K562 (cell line): Measurements from ENCODE around the gene PRKG2.

Experiments
- ATF1 ChIP-seq, 2 experiments: fragments of 450-650 bp in 1 of 2; IDR thresholded peaks; 2 replicates each; pipeline ENCODE4 v1.6.1; 2016; ENCODE audit warnings: missing compliant biosample characterization in 1 of 2, missing genetic modification characterization in 1 of 2
- CTCF ChIP-seq, 3 experiments: IDR thresholded peaks in 2 of 3; conservative IDR thresholded peaks in 1 of 3; 2 replicates each; pipeline ENCODE4 v1.5.1; 2011 to 2012; ENCODE audit warnings: low read length in 3 of 3, mild to moderate bottlenecking in 3 of 3, control low read depth in 2 of 3, improper control_type of control experiment in 1 of 3, inconsistent platforms in 1 of 3, low read depth in 1 of 3, mixed read lengths in 1 of 3, moderate library complexity in 1 of 3; ENCODE audit not compliant: insufficient read depth in 2 of 3
- CXXC5 ChIP-seq: fragments of 250-450 bp; sonication (Bioruptor Pico); IDR thresholded peaks from 2 replicates; pipeline ENCODE4 v1.8.0; 2022; ENCODE audit warnings: inconsistent platforms, mild to moderate bottlenecking, moderate library complexity
- GTF2F1 ChIP-seq: IDR thresholded peaks from 2 replicates; pipeline ENCODE4 v1.6.1; 2011; ENCODE audit warnings: low read depth, low read length, improper control_type of control experiment
- HDAC6 ChIP-seq: IDR thresholded peaks from 2 replicates; pipeline ENCODE4 v1.6.1; 2012; ENCODE audit warnings: low read depth, mild to moderate bottlenecking, control low read depth, inconsistent platforms, low read length, moderate library complexity
- JUNB ChIP-seq: fragments of 450-650 bp; formaldehyde crosslinking; conservative IDR thresholded peaks from 2 replicates; pipeline ENCODE4 v1.4.0; 2020; ENCODE audit warnings: mild to moderate bottlenecking
- LARP7 ChIP-seq: fragments of 450-650 bp; IDR thresholded peaks from 2 replicates; pipeline ENCODE4 v1.6.1; 2016
- POLR2A ChIP-seq: fragments of 450-650 bp; conservative IDR thresholded peaks from 2 replicates; pipeline ENCODE4 v1.6.1; 2016
- RBM25 ChIP-seq: fragments of 200-400 bp; formaldehyde crosslinking; IDR thresholded peaks from 2 replicates; pipeline ENCODE4 v1.6.1; 2018; ENCODE audit warnings: low read length, low read depth, moderate library complexity; ENCODE audit not compliant: severe bottlenecking
- REST ChIP-seq, 2 experiments: fragments of 450-650 bp; formaldehyde crosslinking in 1 of 2; IDR thresholded peaks; 2 replicates each; pipeline versions ENCODE4 v1.4.0 to v1.6.1; 2014 to 2020; ENCODE audit warnings: mild to moderate bottlenecking in 2 of 2, borderline replicate concordance in 1 of 2, low read depth in 1 of 2
- ZC3H11A ChIP-seq: IDR thresholded peaks from 2 replicates; pipeline ENCODE4 v1.6.1; 2012; ENCODE audit warnings: low read depth, low read length, improper control_type of control experiment
- ZNF354B ChIP-seq: fragments of 250-450 bp; sonication (Bioruptor Pico); IDR thresholded peaks from 2 replicates; pipeline ENCODE4 v1.4.0; 2020
- TF ChIP-seq, protein P1 (sequence below): IDR thresholded peaks from 3 replicates; pipeline ENCODE4 v1.6.1; 2011; ENCODE audit warnings: borderline replicate concordance, mild to moderate bottlenecking; ENCODE audit not compliant: insufficient read length, insufficient read depth

DNA sequence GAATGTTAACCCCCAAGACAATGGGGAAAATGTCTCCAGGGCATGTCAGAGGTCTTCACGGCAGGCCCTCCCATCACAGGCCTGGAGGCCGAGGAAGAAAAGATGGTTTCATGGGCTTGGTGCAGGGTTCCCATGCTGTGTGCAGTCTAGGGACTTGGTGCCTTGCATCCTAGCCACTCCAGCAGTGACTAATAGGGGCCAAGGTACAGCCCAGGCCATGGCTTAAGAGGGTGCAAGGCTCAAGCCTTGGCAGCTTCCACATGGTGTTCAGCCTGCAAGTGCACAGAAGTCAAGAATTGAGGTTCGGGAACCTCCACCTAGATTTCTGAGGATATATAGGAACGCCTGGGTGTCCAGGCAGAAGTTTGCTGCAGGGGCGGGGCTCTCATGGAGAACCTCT lies 133.9 kb downstream of the PRKG2 start:
- TF ChIP-seq CTCF (IDR thresholded peaks at IDR 0.05 in 2 of 3, conservative IDR thresholded peaks at IDR 0.05 in 1 of 3; ENCODE audit: insufficient read depth in 2 of 3, low read depth in 1 of 3, low read length in 3 of 3) (no peak), REST (IDR thresholded peaks at IDR 0.05; ENCODE audit: borderline replicate concordance) (no peak), REST (CRISPR knock-in tag; IDR thresholded peaks at IDR 0.05; ENCODE audit: low read depth) (no peak), RBM25 (no peak), JUNB (CRISPR knock-in tag) (no peak), ATF1 (CRISPR knock-in tag; IDR thresholded peaks at IDR 0.05) (no peak), ATF1 (tag; IDR thresholded peaks at IDR 0.05) (no peak), ZC3H11A (no peak), LARP7 (no peak), POLR2A (no peak), GTF2F1 (no peak), ZNF354B (CRISPR knock-in tag) (no peak), HDAC6 (no peak), CXXC5 (CRISPR knock-in tag) (no peak)
- TF ChIP-seq, protein P1, sequence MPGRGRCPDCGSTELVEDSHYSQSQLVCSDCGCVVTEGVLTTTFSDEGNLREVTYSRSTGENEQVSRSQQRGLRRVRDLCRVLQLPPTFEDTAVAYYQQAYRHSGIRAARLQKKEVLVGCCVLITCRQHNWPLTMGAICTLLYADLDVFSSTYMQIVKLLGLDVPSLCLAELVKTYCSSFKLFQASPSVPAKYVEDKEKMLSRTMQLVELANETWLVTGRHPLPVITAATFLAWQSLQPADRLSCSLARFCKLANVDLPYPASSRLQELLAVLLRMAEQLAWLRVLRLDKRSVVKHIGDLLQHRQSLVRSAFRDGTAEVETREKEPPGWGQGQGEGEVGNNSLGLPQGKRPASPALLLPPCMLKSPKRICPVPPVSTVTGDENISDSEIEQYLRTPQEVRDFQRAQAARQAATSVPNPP, result no peak
